T-helper 1 cell treated with Interleukin-12 subunit alpha and Interleukin-12 subunit beta and Interleukin-4 antibody, amounts not matched to agents 30 ng/mL and 1 ng/mL, for 36 hours (primary cell): ENCODE results near the gene MYO7B. TPM values are rescaled to one million over a fixed set of nuclear protein-coding genes. Genes with fewer than 3 reads are reported as not detected.

Source experiments
- intact Hi-C: fragments of 100-400 bp; cut with micrococcal nuclease; formaldehyde crosslinking; loops from one replicate; pipeline ENCODE4 v1.15.1; 2024
- total RNA-seq: library from RNA; stranded (reverse); gene quantifications from 2 replicates; pipeline ENCODE4 v1.2.3, GENCODE V29; 2022

The MYO7B gene
- total RNA-seq, 1 donor from 2014 or later = 0.54 TPM

DNA sequence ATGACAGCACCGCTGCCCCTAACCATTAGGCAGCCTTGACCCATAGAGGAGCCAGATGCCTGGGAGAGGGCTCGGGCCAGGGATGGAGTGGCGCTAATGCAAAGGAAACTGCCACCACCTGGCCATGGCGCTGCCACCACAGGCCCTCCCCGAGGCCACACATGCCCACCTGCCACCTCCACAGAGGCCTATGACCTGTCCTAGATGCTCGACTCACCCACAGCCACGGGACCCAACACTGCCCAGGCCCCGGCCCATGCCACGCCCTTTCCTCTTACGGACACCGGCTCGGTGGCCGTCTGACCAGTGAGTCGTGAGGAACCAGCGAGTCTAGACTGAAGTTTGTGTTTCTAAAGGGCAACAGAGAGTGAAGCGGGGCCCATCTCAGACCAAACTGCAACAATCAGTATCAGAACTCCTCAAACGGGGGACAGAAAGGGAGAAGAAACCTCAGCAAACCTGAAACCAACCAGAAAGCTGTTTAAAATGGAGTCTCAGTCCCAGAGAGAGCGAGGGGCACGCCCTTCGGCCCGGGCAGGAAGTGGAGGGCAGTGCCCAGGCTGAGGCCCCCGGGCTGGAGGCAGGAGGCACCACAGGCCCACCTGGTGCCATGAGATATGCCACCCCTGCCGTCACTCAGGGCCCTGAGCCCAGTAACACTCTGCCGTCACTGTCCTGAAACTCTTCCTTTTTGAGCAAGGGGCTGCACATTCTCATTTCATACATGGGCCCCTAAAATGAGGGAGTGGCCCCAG lies 111.2 kb downstream of the MYO7B start:
- intact Hi-C loops = loop anchor here (5.0 kb wide), 1 partner anchor 56 kb away; the partner anchor contains the start of gene SFT2D3

DNA sequence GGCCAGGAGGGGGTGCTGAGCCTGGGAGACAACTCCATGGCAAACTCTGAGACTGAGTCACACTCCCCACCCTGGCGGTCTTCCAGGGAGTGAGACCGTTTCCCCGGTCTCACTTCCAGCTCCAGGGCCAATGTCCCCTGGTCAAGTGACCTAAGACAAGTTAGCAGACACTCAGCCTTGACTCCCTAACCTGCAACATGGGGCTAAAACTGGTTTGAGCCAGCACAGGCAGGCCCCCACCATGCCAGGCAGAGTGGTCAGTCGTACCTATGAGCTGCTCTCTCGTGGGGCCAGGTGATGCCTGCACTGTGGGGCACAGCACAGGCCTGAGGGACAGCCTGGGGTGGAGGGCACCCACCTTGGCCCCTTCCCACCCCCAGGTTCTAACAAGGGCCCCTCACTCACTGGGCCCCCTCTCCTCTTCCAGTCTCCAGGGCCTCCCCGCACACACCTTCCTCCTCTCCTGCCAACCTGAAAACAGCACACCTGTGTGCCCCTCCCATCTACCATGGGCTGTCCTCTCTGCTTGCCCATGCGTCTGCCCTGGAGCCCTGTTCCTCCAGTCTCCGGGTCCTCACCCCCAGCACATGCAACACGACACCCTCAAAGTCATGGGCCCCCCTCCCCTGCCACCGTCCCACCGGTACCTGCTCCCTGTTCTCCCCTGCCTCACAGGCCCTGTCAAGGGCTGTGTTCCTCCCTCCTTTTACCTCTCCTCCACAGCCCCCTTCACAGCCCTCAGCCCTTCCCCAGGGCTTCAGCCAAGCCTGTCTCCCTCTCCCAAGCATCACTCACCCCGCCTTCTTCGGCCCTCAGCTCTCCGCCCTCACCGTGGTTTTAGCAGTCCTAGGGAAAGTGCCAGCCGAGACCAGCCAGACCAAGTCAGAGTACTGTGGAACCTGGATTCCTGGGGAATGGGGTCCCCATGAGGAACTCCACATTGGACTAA lies 112.0 kb downstream of the MYO7B start:
- intact Hi-C loops = loop anchor here (2.0 to 5.0 kb wide), 2 partner anchors 49 to 55 kb away; partner anchors contain the start of gene SFT2D3

DNA sequence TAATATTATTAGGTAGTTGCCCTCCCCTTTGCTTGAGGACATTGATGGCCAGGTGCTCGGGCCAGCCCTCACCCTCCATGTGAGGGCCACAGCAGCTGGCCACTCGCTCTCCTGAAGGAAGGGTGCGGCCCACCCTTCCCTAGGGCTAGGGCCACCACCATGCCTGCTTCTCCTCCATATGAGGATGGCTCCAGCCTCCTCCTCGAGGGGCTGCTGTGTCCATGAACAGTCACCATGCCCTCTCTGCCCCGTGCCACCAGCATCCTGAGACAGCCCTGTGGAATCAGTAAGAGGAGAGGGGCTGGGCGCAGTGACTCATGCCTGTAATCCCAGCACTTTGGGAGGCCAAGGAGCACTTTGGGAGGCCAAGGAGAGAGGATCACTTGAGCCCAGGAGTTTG lies 112.8 kb downstream of the MYO7B start:
- intact Hi-C loops = loop anchor here (2.0 to 5.0 kb wide), 2 partner anchors 50 to 54 kb away; partner anchors contain the start of gene SFT2D3

DNA sequence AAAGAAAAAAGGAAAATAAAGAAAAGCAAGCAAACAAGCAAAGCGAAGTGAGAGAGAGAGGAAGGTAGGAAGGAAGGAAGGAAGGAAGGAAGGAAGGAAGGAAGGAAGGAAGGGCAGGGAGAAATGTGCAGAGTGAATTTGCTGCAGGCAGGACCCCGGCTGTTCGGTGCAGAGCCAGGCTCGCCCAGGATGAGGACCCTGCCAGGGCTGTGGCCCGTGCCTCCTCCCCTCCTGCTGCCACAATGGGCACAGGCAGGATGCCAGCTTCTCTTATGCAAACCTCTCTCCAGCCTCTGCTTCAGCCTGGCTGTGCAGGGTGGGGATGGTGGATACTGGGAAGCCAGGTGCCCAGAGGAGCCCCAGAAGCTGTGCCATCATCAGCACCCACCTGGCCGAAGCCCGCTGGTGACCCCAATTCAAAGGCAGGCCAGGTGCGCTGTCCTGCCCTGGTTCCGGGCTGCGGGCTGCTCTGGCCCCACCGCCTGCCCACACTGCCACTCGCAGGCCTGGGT lies 113.7 kb downstream of the MYO7B start:
- intact Hi-C loops = loop anchor here (1.0 to 5.0 kb wide), 8 partner anchors 9 to 452 kb away; partner anchors contain the start of genes IWS1 and SFT2D3

DNA sequence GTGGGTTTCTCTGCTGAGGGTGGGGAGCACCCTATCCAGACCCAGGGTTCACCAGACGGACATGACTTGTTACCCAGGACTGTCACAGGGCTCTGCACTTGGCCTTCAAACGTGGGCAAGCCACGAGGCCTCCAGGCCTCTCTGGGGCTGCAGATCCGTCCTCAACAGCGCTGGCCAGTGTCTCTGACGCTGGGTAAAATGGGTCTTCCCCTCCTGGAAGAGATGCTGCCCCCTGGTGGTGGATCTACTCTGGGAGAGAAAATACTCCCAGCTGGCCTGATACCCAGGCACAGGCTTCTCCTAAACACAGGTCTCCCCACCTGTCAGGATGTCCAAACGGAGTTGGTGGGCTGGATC lies 114.2 kb downstream of the MYO7B start:
- intact Hi-C loops = loop anchor here (1.0 to 5.0 kb wide), 8 partner anchors 9 to 452 kb away; partner anchors contain the start of genes IWS1 and SFT2D3

DNA sequence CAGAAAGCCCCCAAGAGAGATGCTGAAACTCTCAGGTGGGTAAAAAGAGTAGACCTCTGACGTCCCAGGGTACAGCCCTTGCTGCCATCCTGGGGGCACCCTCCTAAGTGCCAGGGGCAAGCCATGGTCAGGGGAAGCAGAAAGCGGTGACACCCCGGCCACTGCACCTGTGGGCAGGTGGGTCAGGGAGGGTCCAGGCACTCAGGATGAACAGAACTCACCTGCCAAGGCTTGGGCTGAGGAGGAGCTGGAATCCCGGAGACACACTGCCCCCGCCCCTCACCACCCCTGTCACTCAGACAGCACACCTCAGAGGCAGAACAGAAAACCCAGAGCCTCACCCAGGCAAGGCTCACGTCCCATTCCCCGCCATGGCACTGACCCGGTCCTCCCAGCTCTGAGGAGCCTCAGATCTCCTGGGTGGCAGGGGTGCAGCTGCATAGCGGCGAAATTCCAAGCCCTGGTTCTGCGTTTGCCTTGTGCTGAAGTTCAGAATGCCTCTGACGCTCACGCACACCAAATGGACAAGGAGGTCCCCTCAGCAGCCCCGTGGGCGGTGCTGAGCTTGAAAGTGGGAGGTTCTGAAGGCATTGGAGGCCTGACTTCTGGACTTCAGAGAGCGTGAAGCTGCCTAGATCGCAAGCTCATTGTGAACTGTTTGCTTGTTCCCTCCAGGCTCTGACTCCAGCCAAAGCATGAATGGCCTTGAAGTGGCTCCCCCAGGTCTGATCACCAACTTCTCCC lies 114.7 kb downstream of the MYO7B start:
- intact Hi-C loops = no loop called here

DNA sequence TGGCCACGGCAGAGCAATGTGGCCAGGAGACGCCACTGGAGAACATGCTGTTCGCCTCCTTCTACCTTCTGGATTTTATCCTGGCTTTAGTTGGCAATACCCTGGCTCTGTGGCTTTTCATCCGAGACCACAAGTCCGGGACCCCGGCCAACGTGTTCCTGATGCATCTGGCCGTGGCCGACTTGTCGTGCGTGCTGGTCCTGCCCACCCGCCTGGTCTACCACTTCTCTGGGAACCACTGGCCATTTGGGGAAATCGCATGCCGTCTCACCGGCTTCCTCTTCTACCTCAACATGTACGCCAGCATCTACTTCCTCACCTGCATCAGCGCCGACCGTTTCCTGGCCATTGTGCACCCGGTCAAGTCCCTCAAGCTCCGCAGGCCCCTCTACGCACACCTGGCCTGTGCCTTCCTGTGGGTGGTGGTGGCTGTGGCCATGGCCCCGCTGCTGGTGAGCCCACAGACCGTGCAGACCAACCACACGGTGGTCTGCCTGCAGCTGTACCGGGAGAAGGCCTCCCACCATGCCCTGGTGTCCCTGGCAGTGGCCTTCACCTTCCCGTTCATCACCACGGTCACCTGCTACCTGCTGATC lies 115.4 kb downstream of the MYO7B start:
- intact Hi-C loops = no loop called here

DNA sequence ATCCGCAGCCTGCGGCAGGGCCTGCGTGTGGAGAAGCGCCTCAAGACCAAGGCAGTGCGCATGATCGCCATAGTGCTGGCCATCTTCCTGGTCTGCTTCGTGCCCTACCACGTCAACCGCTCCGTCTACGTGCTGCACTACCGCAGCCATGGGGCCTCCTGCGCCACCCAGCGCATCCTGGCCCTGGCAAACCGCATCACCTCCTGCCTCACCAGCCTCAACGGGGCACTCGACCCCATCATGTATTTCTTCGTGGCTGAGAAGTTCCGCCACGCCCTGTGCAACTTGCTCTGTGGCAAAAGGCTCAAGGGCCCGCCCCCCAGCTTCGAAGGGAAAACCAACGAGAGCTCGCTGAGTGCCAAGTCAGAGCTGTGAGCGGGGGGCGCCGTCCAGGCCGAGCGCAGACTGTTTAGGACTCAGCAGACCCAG lies 115.9 kb downstream of the MYO7B start:
- intact Hi-C loops = no loop called here

DNA sequence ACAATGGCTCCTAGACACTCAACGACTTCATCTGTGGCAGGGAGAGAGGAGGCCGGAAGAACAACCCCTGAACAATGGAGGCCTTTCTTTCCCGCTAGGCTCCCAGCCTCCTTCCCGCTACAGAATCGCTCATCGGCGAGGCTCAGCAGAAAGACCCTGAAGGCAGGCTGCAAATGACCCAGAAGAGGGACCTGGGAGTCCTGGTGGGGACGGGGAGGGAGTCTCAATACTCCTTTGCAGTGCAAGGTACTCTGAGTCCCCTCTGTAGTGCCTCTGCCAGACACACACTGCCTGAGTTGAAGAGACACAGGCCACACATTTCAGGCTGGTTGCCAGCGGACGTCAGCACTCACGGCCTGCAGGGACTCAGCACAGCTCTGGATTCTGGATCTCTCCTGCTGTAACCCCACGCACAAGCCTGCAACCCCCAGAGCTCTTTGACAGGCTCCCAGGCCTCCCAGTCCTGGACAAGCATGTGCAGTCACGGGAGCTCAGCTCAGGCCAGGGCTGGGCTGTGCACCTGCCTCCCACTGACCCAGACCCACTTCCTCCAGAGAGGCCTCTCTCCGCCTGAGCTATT lies 116.6 kb downstream of the MYO7B start:
- intact Hi-C loops = no loop called here

DNA sequence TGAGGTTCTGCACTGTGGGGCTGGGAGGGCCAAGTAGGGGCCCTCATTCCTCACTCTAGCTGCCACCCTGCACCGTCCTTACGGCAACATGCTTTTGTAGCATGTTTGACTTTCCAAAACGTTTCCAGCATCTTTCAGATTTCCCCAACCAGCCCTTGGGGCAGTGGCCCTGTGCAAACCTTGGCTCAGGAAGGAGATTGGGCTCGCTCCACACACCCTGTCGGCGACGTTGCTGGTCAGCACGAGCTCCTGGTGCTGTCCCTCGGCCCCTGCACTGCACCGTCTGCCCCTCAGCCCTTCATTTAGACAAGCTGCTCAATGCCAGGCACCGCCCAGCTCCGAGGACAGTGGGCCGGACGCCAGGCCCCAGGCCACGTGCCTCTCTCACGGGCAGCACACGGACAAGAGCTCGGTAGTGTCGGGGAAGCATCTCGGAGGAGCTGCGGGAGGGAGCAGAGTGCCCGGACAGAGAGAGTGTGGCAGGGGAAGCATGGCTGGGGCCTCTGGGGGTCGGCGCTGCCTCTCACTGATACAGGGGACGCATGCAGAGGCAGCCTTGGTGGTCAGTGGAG lies 117.4 kb downstream of the MYO7B start:
- intact Hi-C loops = no loop called here

DNA sequence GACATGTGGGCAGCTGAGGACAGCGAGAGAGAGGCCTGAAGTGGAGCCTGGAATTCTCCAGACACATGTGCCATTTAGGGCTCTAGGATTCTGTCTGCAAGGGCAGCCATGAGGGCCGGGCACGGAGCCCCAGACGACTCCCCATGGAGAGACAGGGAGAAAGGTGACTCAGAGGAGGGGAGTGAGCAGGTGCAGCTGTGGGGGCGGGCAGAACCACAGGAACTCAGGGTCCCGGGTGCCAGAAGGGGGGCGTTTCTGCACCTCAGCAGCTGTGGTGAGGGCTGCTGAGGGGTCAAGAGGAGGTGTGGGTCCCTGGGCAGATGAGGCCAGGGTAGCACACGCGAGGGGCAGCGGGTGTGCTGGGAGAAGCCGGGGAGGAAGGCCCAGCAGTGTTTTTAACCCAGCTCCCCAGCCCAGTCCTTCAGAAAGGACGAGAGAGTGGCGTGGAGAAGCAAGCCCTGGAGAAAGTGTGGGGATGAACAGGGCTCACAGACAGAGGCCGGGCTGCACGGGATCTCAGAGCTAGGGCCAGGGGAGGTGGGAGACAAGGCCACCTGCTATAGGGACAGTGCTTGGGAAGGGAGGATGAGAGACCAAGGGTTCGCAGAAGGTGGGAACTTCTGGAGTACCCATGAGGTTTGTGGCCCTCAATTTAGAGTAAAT lies 118.1 kb downstream of the MYO7B start:
- intact Hi-C loops = no loop called here

DNA sequence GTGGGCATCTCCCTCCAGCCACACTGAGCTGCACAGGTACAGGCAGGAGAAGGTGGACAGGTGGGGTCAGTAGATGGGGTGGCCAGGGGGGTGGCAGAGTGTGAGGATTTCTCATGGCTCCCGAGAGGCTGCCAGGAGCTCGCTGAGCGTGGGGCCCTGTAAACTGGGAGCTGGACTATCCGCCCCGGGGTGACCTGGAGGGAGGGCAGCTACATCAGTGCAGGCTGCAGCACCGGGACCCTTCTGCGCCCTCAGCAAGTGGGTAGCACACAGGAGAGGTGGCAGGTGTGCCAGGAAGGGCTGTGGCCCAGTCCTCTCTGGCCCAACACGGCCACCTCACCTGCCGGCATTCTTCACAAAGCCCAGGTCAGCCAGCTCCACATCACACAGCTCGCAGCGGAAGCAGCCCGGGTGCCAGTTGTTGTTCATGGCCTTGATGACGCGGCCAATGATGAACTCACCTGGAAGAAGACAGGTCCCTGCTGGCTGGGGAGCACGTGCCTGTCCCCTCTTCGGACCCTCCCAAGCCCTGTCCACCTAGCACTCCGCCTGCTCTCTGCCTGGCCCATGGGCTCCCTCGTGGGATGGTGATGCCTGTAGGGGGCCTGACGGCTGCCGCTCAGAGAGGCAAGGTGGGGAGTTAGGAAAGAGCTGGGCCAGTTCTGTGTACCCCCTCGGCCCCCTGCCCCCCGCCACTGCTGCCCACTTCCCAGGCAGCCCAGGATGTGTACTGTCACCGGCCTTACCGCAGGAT lies 118.8 kb downstream of the MYO7B start:
- intact Hi-C loops = no loop called here

DNA sequence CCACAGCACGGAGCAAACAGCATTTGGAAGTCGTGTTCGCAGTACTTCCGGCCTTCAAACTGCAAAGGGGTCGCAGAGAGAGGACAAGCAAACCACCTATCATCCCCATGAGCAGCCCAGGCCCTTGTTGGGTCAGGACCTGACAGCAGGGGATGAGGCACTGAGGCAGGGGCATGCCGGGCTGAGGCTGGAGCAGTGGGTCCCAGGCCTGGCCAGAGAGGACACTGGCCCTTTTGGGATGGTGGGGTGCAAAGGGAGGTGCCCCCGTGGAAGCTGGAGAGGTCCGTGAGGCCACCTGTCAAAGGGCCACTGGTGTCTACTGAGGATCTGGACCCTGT lies 119.3 kb downstream of the MYO7B start:
- intact Hi-C loops = no loop called here

DNA sequence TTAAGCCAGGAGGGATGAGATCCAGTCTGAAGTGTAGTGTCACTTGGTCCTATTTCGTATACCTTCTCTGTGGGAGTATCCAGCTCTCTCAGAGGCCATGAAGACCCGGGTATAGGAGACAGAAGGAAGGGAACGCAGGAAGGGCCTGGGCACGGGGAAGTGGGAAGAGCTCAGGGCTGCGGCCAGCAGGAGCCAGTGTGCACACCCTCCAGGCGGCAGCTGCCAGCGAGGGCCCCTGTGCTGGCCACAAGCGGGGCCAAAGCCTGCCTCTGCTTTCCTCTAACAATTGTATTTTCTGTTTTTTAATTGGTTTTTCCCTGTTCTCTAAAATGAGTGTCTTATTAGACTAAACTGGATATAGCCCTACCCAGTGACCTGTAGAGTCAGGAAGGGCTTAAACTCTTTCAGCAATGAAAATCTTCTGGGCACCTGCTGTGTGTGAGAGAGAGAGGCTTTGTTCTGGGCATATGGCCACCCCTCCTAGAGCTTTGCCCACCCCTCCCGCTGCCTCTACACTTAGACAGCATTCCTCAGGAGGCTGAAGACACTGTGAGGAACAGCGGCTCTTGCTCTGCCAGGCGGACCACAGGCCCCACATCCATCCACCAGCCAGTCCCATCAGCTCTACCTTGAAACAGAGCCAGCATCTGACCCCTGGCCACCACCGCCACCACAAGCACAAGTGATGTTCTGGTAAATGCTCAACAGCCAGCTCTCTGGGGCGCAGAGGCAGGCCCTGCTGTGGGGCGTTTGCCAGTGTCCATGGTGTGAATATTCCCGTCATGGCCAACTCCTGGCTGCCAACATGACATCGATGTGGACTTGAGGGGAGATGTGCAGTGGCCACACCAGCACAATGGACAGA lies 120.0 kb downstream of the MYO7B start:
- intact Hi-C loops = no loop called here

DNA sequence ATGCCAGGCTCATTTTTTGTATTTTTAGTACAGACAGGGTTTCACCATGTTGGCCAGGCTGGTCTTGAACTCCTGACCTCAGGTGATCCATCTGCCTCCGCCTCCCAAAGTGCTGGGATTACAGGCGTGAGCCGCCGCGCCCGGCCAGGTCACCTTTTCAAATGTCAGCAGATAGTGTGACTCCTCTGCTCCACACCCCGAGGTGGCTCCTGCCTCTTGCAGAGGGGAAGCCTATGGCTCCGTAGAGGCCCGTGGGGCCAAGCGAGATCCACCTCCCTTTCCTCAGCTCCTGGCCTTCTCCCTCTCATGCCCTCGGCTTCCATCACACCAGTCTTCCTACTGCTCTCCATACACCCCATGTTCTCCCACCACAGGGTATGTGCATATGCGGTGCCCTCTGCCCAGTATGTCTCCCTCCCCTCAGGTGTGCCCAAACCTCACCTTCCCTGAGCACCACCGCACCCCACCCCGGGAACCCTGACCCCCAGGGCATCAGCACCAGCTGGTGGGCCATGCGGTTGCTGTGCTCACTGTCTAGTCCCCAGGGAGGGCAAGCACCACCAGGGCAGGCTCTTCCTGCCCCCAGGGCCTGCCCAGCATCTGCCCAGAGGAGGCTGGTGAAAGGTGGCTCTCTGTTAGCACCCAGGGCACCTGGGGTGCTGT lies 121.2 kb downstream of the MYO7B start:
- intact Hi-C loops = no loop called here

DNA sequence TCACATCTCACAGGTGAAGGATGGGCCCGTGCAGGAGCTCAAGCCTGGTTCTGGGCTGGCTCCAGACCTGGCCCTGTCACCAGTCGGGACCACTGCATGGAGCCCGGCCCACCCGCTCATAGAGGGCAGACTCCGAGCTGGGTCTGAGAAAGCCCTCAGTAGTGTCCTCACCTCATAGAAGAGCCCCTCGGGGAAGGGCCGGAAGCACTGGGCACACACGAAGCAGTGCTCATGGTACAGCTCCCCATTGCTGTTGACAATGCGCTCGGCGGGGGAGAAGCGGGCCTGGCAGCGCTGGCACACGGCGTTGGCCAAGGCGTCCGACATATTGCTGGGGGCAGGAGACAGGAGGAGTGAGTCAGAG lies 121.7 kb downstream of the MYO7B start:
- intact Hi-C loops = no loop called here

DNA sequence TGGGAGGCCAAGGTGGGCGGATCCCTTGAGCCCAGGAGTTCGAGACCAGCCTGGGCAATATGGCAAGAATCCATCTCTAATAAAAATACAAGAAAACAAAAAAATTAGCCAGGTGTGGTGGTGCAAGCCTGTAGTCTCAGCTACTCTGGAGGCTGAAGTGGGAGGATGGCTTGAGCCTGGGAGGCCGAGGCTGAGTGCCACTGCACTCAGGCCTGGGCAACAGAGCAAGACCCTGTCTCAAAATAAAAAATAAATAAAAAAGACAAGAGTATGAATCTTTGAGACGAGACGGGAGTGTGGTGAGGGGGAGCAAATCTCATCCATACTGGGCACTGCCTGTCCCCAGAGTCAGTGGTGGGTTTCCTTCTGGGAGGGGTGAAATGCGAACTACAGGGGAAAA lies 122.7 kb downstream of the MYO7B start:
- intact Hi-C loops = no loop called here
